HFFc6 (cell line): ENCODE measurements around the gene SV2B. TPM values are rescaled to one million over a fixed set of nuclear protein-coding genes. Genes with fewer than 3 reads are reported as not detected.

Experiments
- DNase-seq: peaks from one replicate; pipeline ENCODE4 v3.0.0-alpha.2; 2018
- H3K27ac Mint-ChIP-seq: 2 replicates; pipeline ENCODE4 v1.8.0; 2020; ENCODE audit warnings: mild to moderate bottlenecking, mixed read lengths
- H3K27me3 Mint-ChIP-seq: 2 replicates; pipeline ENCODE4 v1.8.0; 2021; ENCODE audit warnings: mild to moderate bottlenecking, moderate library complexity, mixed read lengths; ENCODE audit not compliant: insufficient read depth
- H3K36me3 Mint-ChIP-seq: 2 replicates; pipeline ENCODE4 v1.8.0; 2021; ENCODE audit warnings: low read depth, mixed read lengths
- H3K4me1 Mint-ChIP-seq: 2 replicates; pipeline ENCODE4 v1.8.0; 2020; ENCODE audit warnings: low read depth, mixed read lengths
- H3K4me3 Mint-ChIP-seq: 2 replicates; pipeline ENCODE4 v1.8.0; 2020; ENCODE audit warnings: mild to moderate bottlenecking, moderate library complexity, mixed read lengths
- H3K9me3 Mint-ChIP-seq: 2 replicates; pipeline ENCODE4 v1.8.0; 2020; ENCODE audit warnings: mild to moderate bottlenecking, mixed read lengths
- CTCF ChIP-seq: fragments of 200-600 bp; sonication (generic); IDR thresholded peaks from 2 replicates; pipeline ENCODE4 v1.5.0; 2021; ENCODE audit warnings: antibody characterized with exemption, mild to moderate bottlenecking
- total RNA-seq, 6 experiments: library from RNA; stranded (reverse); fragmentation: NEBNext Ultra II Directional; extraction: Animal tissue kit (Norgen Biotek cat#: 25700); gene quantifications; 2 replicates in 1 of 6; 3 replicates in 5 of 6; pipeline ENCODE4 v1.2.3, GENCODE V29; 2021

SV2B gene
- total RNA-seq, 6 experiments from 2014 or later, result not detected

GRCh38 chr15:91193378-91193720 is 93.3 kb downstream of the SV2B start:
- Mint-ChIP-seq H3K27me3 (peaks cover 3% of the 10 kb centered on the region; the same call in 1 of the 2 replicates), H3K27ac (no peak overlapping the region)
- TF ChIP-seq CTCF, result no peak

GRCh38 chr15:91196127-91196526 is 96.1 kb downstream of the SV2B start:
- Mint-ChIP-seq H3K4me3 (no peak overlapping the region), H3K9me3 (peaks cover 42% of the 10 kb centered on the region), H3K27me3 (peaks cover 1% of the 10 kb centered on the region), H3K4me1 (no peaks in the 10 kb centered on the region), H3K36me3 (0 out of 2 replicates have a peak, but pooled peaks cover 4% of the 10 kb centered on the region), H3K27ac (no peak overlapping the region)
- no peak for TF ChIP-seq CTCF
- no peak for DNase-seq

More at GRCh38 chr15:91193378-91193720, 93.3 kb downstream of the SV2B start:
- Mint-ChIP-seq H3K9me3 (peaks cover 47% of the 10 kb centered on the region), H3K4me3 (no peak overlapping the region), H3K36me3 (0 out of 2 replicates have a peak, but pooled peaks cover 4% of the 10 kb centered on the region), H3K4me1 (no peaks in the 10 kb centered on the region)
- no peak for DNase-seq

- Mint-ChIP-seq H3K36me3 (0 out of 2 replicates have a peak, but pooled peaks cover 4% of the 10 kb centered on the region), H3K9me3 (peaks cover 39% of the 10 kb centered on the region), H3K4me3 (no peak overlapping the region), H3K27me3 (peaks cover 1% of the 10 kb centered on the region), H3K4me1 (no peaks in the 10 kb centered on the region), H3K27ac (no peak overlapping the region)
- no peak for DNase-seq
- TF ChIP-seq CTCF, result no peak
These were observed 96.7 kb downstream of the SV2B start for GRCh38 chr15:91196768-91197167.

- TF ChIP-seq CTCF, result no peak
- Mint-ChIP-seq H3K36me3 (no peaks in the 10 kb centered on the region), H3K4me1 (no peaks in the 10 kb centered on the region), H3K4me3 (no peak overlapping the region), H3K9me3 (peaks cover 27% of the 10 kb centered on the region; the same call in 1 of the 2 replicates), H3K27me3 (peaks cover 1% of the 10 kb centered on the region), H3K27ac (no peak overlapping the region)
- DNase-seq, result no peak
These were observed 99.5 kb downstream of the SV2B start for GRCh38 chr15:91199511-91199910.

- Mint-ChIP-seq H3K4me3 (no peak overlapping the region), H3K27me3 (peaks cover 1% of the 10 kb centered on the region), H3K9me3 (peaks cover 27% of the 10 kb centered on the region; the same call in 1 of the 2 replicates), H3K4me1 (no peaks in the 10 kb centered on the region), H3K36me3 (no peaks in the 10 kb centered on the region), H3K27ac (no peak overlapping the region)
- TF ChIP-seq CTCF, result no peak
- no peak for DNase-seq
These were observed 100.2 kb downstream of the SV2B start for GRCh38 chr15:91200101-91200754.
